K562 (cell line): ENCODE results near the gene RHD. TPM values are rescaled to one million over a fixed set of nuclear protein-coding genes. Genes with fewer than 3 reads are reported as not detected.

Source experiments
- ATAC-seq: fragments of 200-7000 bp; cut with Tn5 transposase; 3 replicates; pipeline ENCODE4 v1.9.1; 2020; ENCODE audit warnings: moderate library complexity
- BruUV-seq: library from RNA; stranded (reverse); fragments of 400-500 nt; replicated peaks from 2 replicates; lab custom pipeline; 2021; lab: Mats Ljungman, UMichigan
- CTCF ChIA-PET: fragments of 300-600 bp; formaldehyde crosslinking; extraction: SDS; loops from one replicate; lab custom pipeline; 2021; ENCODE audit warnings: low intra/inter-chr PET ratio; lab: Yijun Ruan, JAX
- POLR2A ChIA-PET: fragments of 300-600, 350-650 bp; sonication (Branson Sonifier 250); formaldehyde crosslinking; extraction: SDS; loops from one replicate; lab custom pipeline; 2021; ENCODE audit warnings: antibody characterized with exemption, inconsistent platforms; lab: Yijun Ruan, JAX
- DNase-seq, 4 experiments: peaks; one replicate each; pipeline versions ENCODE4 v3.0.0 to v3.0.0-alpha.2; 2011 to 2018; ENCODE audit warnings: low spot score in 3 of 4, mixed read lengths in 3 of 4; ENCODE audit errors: extremely low read depth in 1 of 4
- FAIRE-seq: peaks from 2 replicates; lab custom pipeline; 2011; peaks lifted over from hg19 to GRCh38; lab: Jason Lieb, UNC
- H2AFZ ChIP-seq: 2 replicates; pipeline ENCODE4 v1.6.0; 2011; ENCODE audit warnings: low read depth, low read length, control low read depth, inconsistent platforms
- H3K27ac ChIP-seq: fragments of 200-600 bp; 3 replicates; pipeline ENCODE4 v1.8.0; 2011; ENCODE audit warnings: low read depth, mild to moderate bottlenecking, control low read depth, inconsistent platforms, low read length, moderate library complexity, mixed read lengths; ENCODE audit errors: extremely low read depth
- H3K27me3 ChIP-seq, 2 experiments: fragments of 300-600 bp in 1 of 2; 2 replicates in 1 of 2; 3 replicates in 1 of 2; pipeline versions ENCODE4 v1.6.0 to v1.8.0; 2011; ENCODE audit warnings: inconsistent platforms in 2 of 2, low read length in 2 of 2, mild to moderate bottlenecking in 1 of 2, mixed read lengths in 1 of 2, moderate library complexity in 1 of 2; ENCODE audit not compliant: control insufficient read depth in 2 of 2, insufficient read depth in 2 of 2
- H3K36me3 ChIP-seq: fragments of 300-600 bp; 3 replicates; pipeline ENCODE4 v1.8.0; 2011; ENCODE audit warnings: mild to moderate bottlenecking, low read length, inconsistent platforms; ENCODE audit not compliant: control insufficient read depth, insufficient read depth
- H3K4me1 ChIP-seq, 2 experiments: fragments of 200-600 bp in 1 of 2; replicated peaks in 1 of 2; 2 replicates in 1 of 2; 3 replicates in 1 of 2; pipeline versions ENCODE4 v1.5.1 to v1.8.0; 2011; ENCODE audit warnings: inconsistent platforms in 2 of 2, low read length in 2 of 2, mild to moderate bottlenecking in 1 of 2, mixed read lengths in 1 of 2, moderate library complexity in 1 of 2; ENCODE audit not compliant: control insufficient read depth in 2 of 2, insufficient read depth in 2 of 2
- H3K4me2 ChIP-seq: 2 replicates; pipeline ENCODE4 v1.6.1; 2011; ENCODE audit warnings: low read length, control low read depth, inconsistent platforms, mixed read lengths; ENCODE audit not compliant: insufficient read depth
- H3K4me3 ChIP-seq: fragments of 200-600 bp; sonication (generic), shearing (Covaris generic); 2 replicates; pipeline ENCODE4 v1.5.1; 2016; ENCODE audit warnings: control low read depth, inconsistent platforms
- H3K79me2 ChIP-seq: fragments of 200-600 bp; 3 replicates; pipeline ENCODE4 v1.8.0; 2011; ENCODE audit warnings: low read length, inconsistent platforms; ENCODE audit not compliant: control insufficient read depth, insufficient read depth
- H3K9ac ChIP-seq, 2 experiments: 2 replicates each; pipeline versions ENCODE4 v1.6.0 to v1.6.1; 2011; ENCODE audit warnings: low read depth in 2 of 2, low read length in 2 of 2, control low read depth in 1 of 2, inconsistent platforms in 1 of 2, mild to moderate bottlenecking in 1 of 2, mixed read lengths in 1 of 2; ENCODE audit not compliant: insufficient read depth in 1 of 2
- H3K9me1 ChIP-seq: one replicate; pipeline ENCODE4 v1.6.0; 2011; ENCODE audit warnings: inconsistent platforms, mild to moderate bottlenecking, low read length, moderate library complexity; ENCODE audit not compliant: control insufficient read depth, insufficient read depth
- H3K9me3 ChIP-seq: replicated peaks from 2 replicates; pipeline ENCODE4 v1.5.1; 2011; ENCODE audit warnings: low read depth, low read length, inconsistent platforms; ENCODE audit not compliant: control insufficient read depth, insufficient read depth
- H4K20me1 ChIP-seq: replicated peaks from 2 replicates; pipeline ENCODE4 v1.6.1; 2011; ENCODE audit warnings: low read length, inconsistent platforms, mixed read lengths; ENCODE audit not compliant: control insufficient read depth, insufficient read depth
- BRF1 ChIP-seq: IDR thresholded peaks from 3 replicates; pipeline ENCODE4 v1.6.1; 2011; ENCODE audit warnings: borderline replicate concordance, mild to moderate bottlenecking; ENCODE audit not compliant: insufficient read length; ENCODE audit errors: extremely low read depth
- CBX8 ChIP-seq: fragments of 200-600 bp; sonication (generic); IDR thresholded peaks from 2 replicates; pipeline ENCODE4 v1.6.1; 2012; ENCODE audit warnings: borderline replicate concordance, mixed run types, low read depth, mild to moderate bottlenecking, moderate library complexity, mixed read lengths, low read length, control low read depth, inconsistent platforms; ENCODE audit not compliant: poor library complexity, severe bottlenecking; ENCODE audit errors: extremely low read depth
- DIDO1 ChIP-seq: fragments of 450-650 bp; IDR thresholded peaks from 2 replicates; pipeline ENCODE4 v1.6.1; 2016; ENCODE audit warnings: low read depth, missing biosample characterization, missing genetic modification characterization
- FIP1L1 ChIP-seq: fragments of 200-400 bp; formaldehyde crosslinking; IDR thresholded peaks from 2 replicates; pipeline ENCODE4 v1.6.1; 2018; ENCODE audit warnings: mild to moderate bottlenecking, low read depth, low read length; ENCODE audit not compliant: poor library complexity, severe bottlenecking
- HNRNPLL ChIP-seq: fragments of 200-400 bp; formaldehyde crosslinking; IDR thresholded peaks from 2 replicates; pipeline ENCODE4 v1.6.1; 2017; ENCODE audit warnings: low read length, low read depth, mild to moderate bottlenecking; ENCODE audit not compliant: poor library complexity, severe bottlenecking
- ILF3 ChIP-seq: fragments of 450-650 bp; IDR thresholded peaks from 2 replicates; pipeline ENCODE4 v1.6.1; 2018; ENCODE audit warnings: antibody characterized with exemption, mild to moderate bottlenecking, moderate library complexity, borderline replicate concordance
- JUND ChIP-seq, 2 experiments: IDR thresholded peaks; 2 replicates in 1 of 2; 3 replicates in 1 of 2; pipeline ENCODE4 v1.6.1; 2011; ENCODE audit warnings: borderline replicate concordance in 2 of 2, low read depth in 2 of 2, low read length in 2 of 2, improper control_type of control experiment in 1 of 2, missing biosample characterization in 1 of 2, missing genetic modification characterization in 1 of 2, missing genetic modification reagents in 1 of 2
- NR4A1 ChIP-seq, 2 experiments: fragments of 250-450 bp in 1 of 2; fragments of 450-650 bp in 1 of 2; sonication (Bioruptor Pico) in 1 of 2; IDR thresholded peaks; 2 replicates each; pipeline versions ENCODE4 v1.4.0 to v1.6.1; 2016 to 2020; ENCODE audit warnings: mild to moderate bottlenecking in 2 of 2, missing compliant biosample characterization in 1 of 2, missing genetic modification characterization in 1 of 2, moderate library complexity in 1 of 2
- PHTF2 ChIP-seq: fragments of 250-450 bp; sonication (Bioruptor Pico); IDR thresholded peaks from 2 replicates; pipeline ENCODE4 v1.5.0; 2021; ENCODE audit warnings: mild to moderate bottlenecking
- SUPT5H ChIP-seq: fragments of 450-650 bp; IDR thresholded peaks from 2 replicates; pipeline ENCODE4 v1.6.1; 2016
- ZBTB26 ChIP-seq: fragments of 450-650 bp; formaldehyde crosslinking; IDR thresholded peaks from 2 replicates; pipeline ENCODE4 v1.4.0; 2022; ENCODE audit warnings: missing genetic modification characterization
- ZMIZ1 ChIP-seq, 2 experiments: fragments of 150-350 bp in 1 of 2; IDR thresholded peaks; 2 replicates each; pipeline ENCODE4 v1.6.1; 2012 to 2016; ENCODE audit warnings: low read depth in 2 of 2, low read length in 2 of 2, mild to moderate bottlenecking in 1 of 2, moderate library complexity in 1 of 2
- ZNF165 ChIP-seq: fragments of 250-450 bp; sonication (Bioruptor Pico); IDR thresholded peaks from 2 replicates; pipeline ENCODE4 v1.4.0; 2020; ENCODE audit warnings: borderline replicate concordance
- ZNF197 ChIP-seq: fragments of 200-800 bp; sonication (Bioruptor generic); IDR thresholded peaks from 2 replicates; pipeline ENCODE4 v1.6.1; 2016; ENCODE audit warnings: low read depth, missing genetic modification characterization, missing compliant biosample characterization
- ZNF449 ChIP-seq: fragments of 250-450 bp; sonication (Bioruptor Pico); IDR thresholded peaks from 2 replicates; pipeline ENCODE4 v1.8.0; 2022; ENCODE audit warnings: moderate library complexity, mild to moderate bottlenecking, inconsistent platforms
- WGBS: fragments of 100-300 bp; shearing (Covaris generic); methylation state at CpG from one replicate; pipeline ENCODE4 v1.1.6; 2016; ENCODE audit warnings: low coverage, mixed read lengths; ENCODE audit not compliant: insufficient coverage; ENCODE audit errors: missing lambda C conversion rate; 5-methylcytosine and 5-hydroxymethylcytosine counted together
- in situ Hi-C: fragments of 300-500 bp; cut with MboI; formaldehyde crosslinking; loops from 4 replicates; pipeline ENCODE4 v1.15.0; 2018; ENCODE audit warnings: inconsistent platforms, mixed read lengths
- intact Hi-C: fragments of 100-400 bp; cut with micrococcal nuclease; formaldehyde crosslinking; loops from 2 replicates; pipeline ENCODE4 v1.14.2; 2022
- polyA plus RNA-seq, 8 experiments: library from polyadenylated mRNA; depleted of rRNA in 4 of 8; stranded (reverse) in 5 of 8; unstranded in 3 of 8; fragments of >200 nt; fragmentation: Nextera tagmentation in 2 of 8; fragmentation: Illumina TruSeq in 1 of 8; extraction: Ambion mirVana in 2 of 8; extraction: Trizol in 1 of 8; gene quantifications; 2 replicates each; pipeline versions ENCODE4 v1.2.1 to v1.2.3, GENCODE V29; 2011 to 2014; ENCODE audit warnings: inconsistent platforms in 1 of 8, missing spikeins in 1 of 8
- total RNA-seq, 7 experiments: library from RNA; depleted of rRNA in 6 of 7; stranded (reverse); fragments of >200 nt in 6 of 7; fragmentation: Illumina TruSeq in 2 of 7; extraction: Trizol in 2 of 7; gene quantifications; 2 replicates each; pipeline versions ENCODE4 v1.2.1 to v1.2.3, GENCODE V29; 2011 to 2021; ENCODE audit warnings: low replicate concordance in 1 of 7

RHD gene
- total and polyA plus RNA-seq, 9 of the 15 experiments (the other 6 are each of a cell fraction or from before 2014, with no cell fraction given): 8.8 to 32.4 (median 15.0) TPM

- no peak for DNase-seq
- peak overlapping the region; percentile 56; the same call in 2 of the 3 replicates for H3K27ac ChIP-seq
- no peak overlapping the region for H3K4me3 ChIP-seq
- ChIA-PET CTCF (no interaction called here), POLR2A (no interaction called here)
- H2AFZ ChIP-seq: no peak overlapping the region
- H3K9me3 ChIP-seq: no peaks in the 10 kb centered on the region
- peaks cover 40% of the 10 kb centered on the region for H3K36me3 ChIP-seq
- 0 out of 4 replicates have a peak overlapping the region, but pooled peaks of 1 of the 2 experiments have one; percentile 6 for H3K9ac ChIP-seq
- in situ Hi-C loops: no loop called here
- no peaks in the 10 kb centered on the region for H4K20me1 ChIP-seq
- FAIRE-seq: no peak
- H3K27me3 ChIP-seq: no peaks in the 10 kb centered on the region
- H3K9me1 ChIP-seq: no peaks in the 10 kb centered on the region
- intact Hi-C loops: no loop called here
- no peaks in the 10 kb centered on the region for H3K79me2 ChIP-seq
- WGBS: 64% methylated on average over 2 of the region's 2 CpGs
- H3K4me2 ChIP-seq: no peak overlapping the region
- ATAC-seq: no peak
- H3K4me1 ChIP-seq: peaks cover 0 to 7% of the 10 kb centered on the region in 2 experiments; a peak in 4 of 5 replicates
- no TSS peak for BruUV-seq
- TF ChIP-seq ZMIZ1 (IDR thresholded peaks at IDR 0.05; ENCODE audit: low read depth in 2 of 2, low read length in 2 of 2): no peak
- no peak for TF ChIP-seq SUPT5H
- TF ChIP-seq ZNF449 (CRISPR knock-in tag): no peak
- no peak for TF ChIP-seq ZNF165
- no peak for TF ChIP-seq PHTF2 (CRISPR knock-in tag)
- no peak for TF ChIP-seq FIP1L1
- TF ChIP-seq CBX8: no peak
- no peak for TF ChIP-seq BRF1
- no peak for TF ChIP-seq JUND (IDR thresholded peaks at IDR 0.05; ENCODE audit: borderline replicate concordance, low read depth, low read length)
- no peak for TF ChIP-seq JUND (tag; IDR thresholded peaks at IDR 0.05; ENCODE audit: borderline replicate concordance, low read depth, low read length)
- no peak for TF ChIP-seq ZBTB26 (CRISPR knock-in tag)
- TF ChIP-seq ILF3: no peak
- no peak for TF ChIP-seq DIDO1 (tag)
- no peak for TF ChIP-seq HNRNPLL
- no peak for TF ChIP-seq ZNF197 (CRISPR knock-in tag)
- TF ChIP-seq NR4A1 (CRISPR knock-in tag; IDR thresholded peaks at IDR 0.05): no peak
- no peak for TF ChIP-seq NR4A1 (tag; IDR thresholded peaks at IDR 0.05)
Measured at GRCh38 chr1:25361901-25362300, 89.6 kb downstream of the RHD start.
